ENCODE measurements around the gene CEP55. TPM values are rescaled to one million over a fixed set of nuclear protein-coding genes. Genes with fewer than 3 reads are reported as not detected.

The CEP55 gene
- total RNA-seq, 1 experiment from 2014 or later = 17.3 TPM

- Mint-ChIP-seq H3K27ac (no peak overlapping the region), H3K36me3 (no peaks in the 10 kb centered on the region), H3K27me3 (ENCODE audit: low read depth) (peaks cover 38% of the 10 kb centered on the region), H3K9me3 (no peaks in the 10 kb centered on the region), H3K4me3 (peak overlapping the region; percentile 39), H3K4me1 (0 out of 2 replicates have a peak, but pooled peaks cover 2% of the 10 kb centered on the region)
- ATAC-seq (peak; percentile 98), DNase-seq (ENCODE audit: low spot score) (peak; percentile 74)
- TF ChIP-seq AFF4 (CRISPR knock-in tag; IDR thresholded peaks at IDR 0.05; ENCODE audit: borderline replicate concordance) = no peak
- TF ChIP-seq FOXK1 (CRISPR knock-in tag; IDR thresholded peaks at IDR 0.05) = no peak
- TF ChIP-seq MLX (CRISPR knock-in tag; IDR thresholded peaks at IDR 0.05) = no peak
- TF ChIP-seq ZBTB43 (CRISPR knock-in tag; IDR thresholded peaks at IDR 0.05) = no peak
- TF ChIP-seq ZNF121 (CRISPR knock-in tag; IDR thresholded peaks at IDR 0.05) = peak; percentile 38; the same call in 1 of the 2 replicates
- TF ChIP-seq ARID4B (CRISPR knock-in tag; IDR thresholded peaks at IDR 0.05; ENCODE audit: borderline replicate concordance) = no peak
- TF ChIP-seq HMGA2 (CRISPR knock-in tag; IDR thresholded peaks at IDR 0.05) = no peak
- no peak for TF ChIP-seq TEAD4 (CRISPR knock-in tag; IDR thresholded peaks at IDR 0.05)
- TF ChIP-seq CBFB (CRISPR knock-in tag; IDR thresholded peaks at IDR 0.05; ENCODE audit: low read depth) = no peak
- TF ChIP-seq ETV6 (CRISPR knock-in tag; IDR thresholded peaks at IDR 0.05) = no peak
- peak; percentile 88 for TF ChIP-seq CTCF (IDR thresholded peaks at IDR 0.05)
- TF ChIP-seq ZNF425 (CRISPR knock-in tag; conservative IDR thresholded peaks at IDR 0.05) = no peak
- ChIA-PET POLR2A (no interaction called here), CTCF (interaction anchor here (0.9 to 3.7 kb wide), 22 partner anchors 9 to 280 kb away, joined by 3 to 62 read pairs (median 4); partner anchors contain the start of genes FRA10AC1 and MYOF)
These were observed 45.3 kb downstream of the CEP55 start for GRCh38 chr10:93541402-93542357.
